Vagina (tissue), 2 donors: ENCODE data around the gene SCGB1C1. TPM values are rescaled to one million over a fixed set of nuclear protein-coding genes. Genes with fewer than 3 reads are reported as not detected.

Experiments used
- DNase-seq, 2 donors: peaks; one replicate each; pipeline ENCODE4 v3.0.0-alpha.2; 2017; ENCODE audit errors: extremely low spot score in 2 of 2
- H3K27ac ChIP-seq: fragments of 200-600 bp; sonication (generic); one replicate; pipeline ENCODE4 v1.5.1; 2019
- H3K27me3 ChIP-seq: fragments of 200-600 bp; sonication (generic); one replicate; pipeline ENCODE4 v1.5.1; 2019
- H3K36me3 ChIP-seq, 2 donors: fragments of 200-600 bp; sonication (generic); one replicate each; pipeline ENCODE4 v1.5.1; 2017 to 2019
- H3K4me1 ChIP-seq: fragments of 200-600 bp; sonication (generic); one replicate; pipeline ENCODE4 v1.5.1; 2019
- H3K4me3 ChIP-seq, 2 donors: fragments of 200-600 bp; sonication (generic); 1 replicate in 1 of 2; 2 replicates in 1 of 2; pipeline ENCODE4 v1.5.1; 2016 to 2019
- H3K9me3 ChIP-seq: fragments of 200-600 bp; sonication (generic); one replicate; pipeline ENCODE4 v1.5.1; 2019
- CTCF ChIP-seq, 3 experiments: fragments of 450-650 bp in 2 of 3; fragments of 200-600 bp in 1 of 3; sonication (generic) in 1 of 3; IDR thresholded peaks; one replicate each; pipeline ENCODE4 v1.5.1; 2017 to 2019; ENCODE audit warnings: antibody characterized with exemption in 3 of 3, mild to moderate bottlenecking in 2 of 3, moderate library complexity in 2 of 3
- POLR2A ChIP-seq, 2 donors: fragments of 450-650 bp; IDR thresholded peaks; one replicate each; pipeline ENCODE4 v1.6.1; 2017; ENCODE audit warnings: antibody characterized with exemption in 2 of 2, mild to moderate bottlenecking in 2 of 2, moderate library complexity in 2 of 2
- POLR2AphosphoS5 ChIP-seq, 2 donors: sonication (generic); formaldehyde crosslinking; IDR thresholded peaks; one replicate each; pipeline ENCODE4 v1.9.0; 2017; ENCODE audit warnings: antibody characterized with exemption in 2 of 2, mild to moderate bottlenecking in 2 of 2, low read depth in 1 of 2; ENCODE audit not compliant: insufficient read depth in 1 of 2
- intact Hi-C: fragments of 100-400 bp; cut with DNase I; formaldehyde crosslinking; loops from one replicate; pipeline ENCODE4 v1.15.1; 2023
- total RNA-seq: library from RNA; depleted of rRNA; stranded (reverse); fragments of >200 nt; gene quantifications from one replicate; pipeline ENCODE4 v1.2.3, GENCODE V29; 2016

SCGB1C1 gene
- total RNA-seq, 1 donor from 2014 or later = not detected

DNA sequence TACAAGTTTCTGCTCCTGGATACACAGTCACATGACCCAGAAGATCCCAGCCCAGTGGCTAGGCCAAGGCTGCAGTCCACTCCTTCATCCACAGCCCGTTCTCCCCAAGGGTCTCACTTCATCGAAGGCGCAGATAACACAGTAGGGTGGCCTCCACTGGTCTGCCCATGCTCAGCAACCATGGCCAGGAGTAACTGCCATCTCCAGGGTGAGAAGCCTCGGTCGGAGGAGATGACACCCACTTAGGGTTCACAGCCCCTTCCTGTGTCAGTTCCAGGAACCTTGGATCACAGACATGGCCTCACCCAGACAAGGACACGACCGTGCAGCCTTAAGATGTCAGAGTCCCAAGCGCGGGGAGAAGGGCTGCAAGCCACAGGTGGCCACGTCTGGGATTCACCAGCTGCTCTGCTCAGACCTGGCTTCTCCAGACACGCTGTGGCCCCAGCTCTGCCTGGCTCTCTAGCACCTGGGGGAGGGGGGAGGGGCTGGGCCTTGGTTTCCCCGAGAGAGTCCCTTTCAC, 11.8 kb downstream of the SCGB1C1 start:
- H3K4me3 ChIP-seq = no peak overlapping the region
- H3K9me3 ChIP-seq = no peaks in the 10 kb centered on the region
- no peaks in the 10 kb centered on the region for H3K27me3 ChIP-seq
- TF ChIP-seq POLR2A (IDR thresholded peaks at IDR 0.05) (no peak), CTCF (IDR thresholded peaks at IDR 0.05) (no peak), POLR2AphosphoS5 (IDR thresholded peaks at IDR 0.05; ENCODE audit: insufficient read depth in 1 of 2, low read depth in 1 of 2) (no peak)
- H3K36me3 ChIP-seq = peaks cover 0 to 32% of the 10 kb centered on the region in 2 donors
- intact Hi-C loops = loop anchor here (5.0 kb wide), 2 partner anchors 153 to 163 kb away; partner anchors contain the start of gene B4GALNT4
- H3K4me1 ChIP-seq = peaks cover 45% of the 10 kb centered on the region
- DNase-seq = peak in 1 of 2 donors; percentile 87
- no peak overlapping the region for H3K27ac ChIP-seq

DNA sequence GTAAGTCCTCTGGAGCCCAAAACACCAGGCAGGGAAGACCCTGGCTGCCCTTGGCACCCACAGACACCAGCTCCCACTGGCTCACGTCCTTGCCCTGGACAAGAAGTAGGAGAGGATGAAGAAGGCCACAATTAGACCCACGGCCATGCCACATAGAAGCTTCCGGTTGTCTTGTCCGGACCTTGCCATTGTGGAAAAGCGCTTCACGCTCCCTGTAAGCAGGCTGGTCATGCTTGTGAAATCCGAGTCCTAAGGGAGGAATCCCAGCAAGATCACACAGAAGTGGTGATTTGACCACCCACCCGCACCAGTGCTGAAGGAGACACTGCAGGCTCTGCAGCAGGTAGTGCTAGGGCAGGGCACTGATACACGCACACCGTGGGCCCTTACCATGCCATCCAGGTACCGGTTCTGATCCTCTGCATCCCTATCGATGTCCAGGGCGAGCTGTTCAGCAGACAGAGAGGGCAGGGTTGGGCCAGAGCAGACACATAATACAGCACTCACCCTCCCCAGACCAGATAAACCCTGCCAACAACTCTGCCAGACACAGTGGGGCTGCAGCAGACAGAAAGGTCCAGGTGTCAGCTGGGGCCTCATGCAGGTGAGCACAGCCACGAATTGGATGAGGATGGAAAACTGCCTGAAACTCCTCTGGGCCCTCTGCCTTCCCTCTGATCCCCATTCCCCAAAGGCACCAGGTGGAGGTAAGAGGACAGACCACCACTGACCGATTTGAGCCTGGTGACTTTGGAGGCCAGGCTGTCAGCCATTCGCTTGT, 12.5 kb downstream of the SCGB1C1 start:
- DNase-seq = peak in 1 of 2 donors; percentile 82

DNA sequence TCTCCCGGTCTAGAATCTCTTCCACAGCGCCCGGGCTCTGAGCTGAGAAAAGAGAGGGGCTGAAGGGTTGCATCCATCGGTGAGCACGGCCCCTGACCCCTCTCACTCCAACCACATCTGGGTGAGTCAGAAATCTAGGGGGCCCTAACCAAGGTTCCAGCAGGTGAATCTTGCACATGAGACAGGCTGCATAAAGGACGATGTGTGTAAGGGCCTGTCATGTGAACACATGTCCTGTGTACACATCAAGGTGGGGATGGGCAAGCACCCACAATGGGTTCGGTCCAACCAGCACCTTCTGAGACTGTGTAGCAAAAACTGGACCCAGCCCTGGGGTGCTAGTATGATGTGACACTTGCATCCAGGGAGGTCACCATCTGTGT, 13.1 kb downstream of the SCGB1C1 start:
- intact Hi-C loops = loop anchor here (5.0 kb wide), 1 partner anchor 151 kb away; no protein-coding TSS in a partner anchor
- peaks cover 58% of the 10 kb centered on the region for H3K4me1 ChIP-seq

More for the DNA sequence above, 12.5 kb downstream of the SCGB1C1 start:
- Histone ChIP-seq H3K9me3 (no peaks in the 10 kb centered on the region), H3K27me3 (no peaks in the 10 kb centered on the region), H3K4me1 (peaks cover 52% of the 10 kb centered on the region), H3K36me3 (peaks cover 0 to 38% of the 10 kb centered on the region in 2 donors), H3K4me3 (peak overlapping the region; percentile 81 to 96), H3K27ac (no peak overlapping the region)
- TF ChIP-seq CTCF (IDR thresholded peaks at IDR 0.05) (no peak), POLR2AphosphoS5 (IDR thresholded peaks at IDR 0.05; ENCODE audit: insufficient read depth in 1 of 2, low read depth in 1 of 2) (no peak), POLR2A (IDR thresholded peaks at IDR 0.05) (no peak)
- intact Hi-C loops = loop anchor here (5.0 kb wide), 1 partner anchor 152 kb away; no protein-coding TSS in a partner anchor

DNA sequence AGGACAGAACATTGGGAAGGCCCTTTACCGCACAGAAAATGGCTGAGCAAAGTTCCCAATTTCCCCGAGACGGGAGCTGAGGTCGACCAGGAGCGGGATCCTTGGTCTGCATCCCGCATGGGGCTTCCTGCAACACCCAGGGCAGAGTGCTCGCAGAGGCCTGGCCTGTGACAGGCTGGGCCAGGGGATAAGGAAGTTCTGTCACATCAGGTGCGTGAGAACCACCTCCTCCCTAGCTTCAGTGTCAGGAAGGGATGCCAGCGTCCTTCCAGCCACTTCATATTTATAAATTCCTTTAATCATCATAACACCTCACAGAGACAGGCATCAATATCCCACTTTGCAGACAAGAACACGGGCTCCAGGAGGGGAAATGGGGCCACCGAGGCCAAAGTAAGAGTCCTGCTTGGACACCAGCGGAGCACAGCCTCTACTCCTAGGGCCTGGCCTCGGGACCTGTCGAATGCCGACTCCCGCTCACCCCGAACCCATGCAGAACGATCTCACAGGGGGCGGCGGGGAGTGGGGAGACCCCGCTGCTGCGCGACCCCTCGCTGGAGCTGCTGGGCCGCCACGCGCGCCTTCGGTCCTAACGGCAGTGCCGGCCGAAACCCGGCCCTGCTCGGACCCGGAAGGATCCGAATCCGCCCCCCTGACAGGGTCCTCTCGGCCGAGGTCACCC, 13.8 kb downstream of the SCGB1C1 start:
- intact Hi-C loops = loop anchor here (5.0 kb wide), 1 partner anchor 151 kb away; no protein-coding TSS in a partner anchor
- peak overlapping the region; percentile 97 for H3K27ac ChIP-seq
- H3K9me3 ChIP-seq = no peaks in the 10 kb centered on the region
- no peak for DNase-seq
- no peak for TF ChIP-seq CTCF (IDR thresholded peaks at IDR 0.05)
- TF ChIP-seq POLR2AphosphoS5 (IDR thresholded peaks at IDR 0.05; ENCODE audit: insufficient read depth in 1 of 2, low read depth in 1 of 2) = no peak
- TF ChIP-seq POLR2A (IDR thresholded peaks at IDR 0.05) = no peak
- H3K4me1 ChIP-seq = peaks cover 61% of the 10 kb centered on the region
- H3K4me3 ChIP-seq = peak overlapping the region; percentile 81 to 96
- H3K27me3 ChIP-seq = no peaks in the 10 kb centered on the region
- peaks cover 0 to 42% of the 10 kb centered on the region in 2 donors for H3K36me3 ChIP-seq

More for the DNA sequence above, 13.1 kb downstream of the SCGB1C1 start:
- Histone ChIP-seq H3K27me3 (no peaks in the 10 kb centered on the region), H3K9me3 (no peaks in the 10 kb centered on the region), H3K27ac (no peak overlapping the region), H3K36me3 (peaks cover 0 to 38% of the 10 kb centered on the region in 2 donors), H3K4me3 (peak overlapping the region; percentile 81 to 96)
- DNase-seq = no peak
- no peak for TF ChIP-seq CTCF (IDR thresholded peaks at IDR 0.05)
- no peak for TF ChIP-seq POLR2A (IDR thresholded peaks at IDR 0.05)
- no peak for TF ChIP-seq POLR2AphosphoS5 (IDR thresholded peaks at IDR 0.05; ENCODE audit: insufficient read depth in 1 of 2, low read depth in 1 of 2)
